ENCODE results near the gene GAL3ST2.

The GAL3ST2 gene

GRCh38 chr2:241796610-241797138 lies 20.1 kb downstream of the GAL3ST2 start:
- ATAC-seq (ENCODE audit: low read depth) (no peak), DNase-seq (ENCODE audit: low spot score) (peak; percentile 62)
- Histone ChIP-seq H3K27ac (ENCODE audit: poor library complexity, severe bottlenecking) (no peak overlapping the region), H3K4me3 (ENCODE audit: severe bottlenecking) (no peak overlapping the region), H3K27me3 (ENCODE audit: insufficient read depth, poor library complexity, severe bottlenecking) (no peaks in the 10 kb centered on the region), H3K9me3 (ENCODE audit: severe bottlenecking) (no peaks in the 10 kb centered on the region), H3K36me3 (ENCODE audit: low read depth) (no peaks in the 10 kb centered on the region), H3K4me1 (ENCODE audit: insufficient read depth, poor library complexity, severe bottlenecking) (no peaks in the 10 kb centered on the region)
- no peak for TF ChIP-seq CTCF (IDR thresholded peaks at IDR 0.05; ENCODE audit: poor library complexity, severe bottlenecking)

GRCh38 chr2:241797441-241798080 lies 20.9 kb downstream of the GAL3ST2 start:
- Histone ChIP-seq H3K27me3 (ENCODE audit: insufficient read depth, poor library complexity, severe bottlenecking) (no peaks in the 10 kb centered on the region), H3K27ac (ENCODE audit: poor library complexity, severe bottlenecking) (no peak overlapping the region), H3K36me3 (ENCODE audit: low read depth) (no peaks in the 10 kb centered on the region), H3K4me1 (ENCODE audit: insufficient read depth, poor library complexity, severe bottlenecking) (no peaks in the 10 kb centered on the region), H3K9me3 (ENCODE audit: severe bottlenecking) (no peaks in the 10 kb centered on the region), H3K4me3 (ENCODE audit: severe bottlenecking) (no peak overlapping the region)
- TF ChIP-seq CTCF (IDR thresholded peaks at IDR 0.05; ENCODE audit: poor library complexity, severe bottlenecking): no peak
- DNase-seq (ENCODE audit: low spot score) (peak; percentile 46), ATAC-seq (ENCODE audit: low read depth) (no peak)

GRCh38 chr2:241798081-241798630 lies 21.5 kb downstream of the GAL3ST2 start:
- no peaks in the 10 kb centered on the region for H3K4me1 ChIP-seq (ENCODE audit: insufficient read depth, poor library complexity, severe bottlenecking)
- DNase-seq (ENCODE audit: low spot score) (peak; percentile 55), ATAC-seq (ENCODE audit: low read depth) (no peak)
- no peaks in the 10 kb centered on the region for H3K9me3 ChIP-seq (ENCODE audit: severe bottlenecking)
- no peak overlapping the region for H3K4me3 ChIP-seq (ENCODE audit: severe bottlenecking)
- H3K27me3 ChIP-seq (ENCODE audit: insufficient read depth, poor library complexity, severe bottlenecking): no peaks in the 10 kb centered on the region
- no peaks in the 10 kb centered on the region for H3K36me3 ChIP-seq (ENCODE audit: low read depth)
- no peak overlapping the region for H3K27ac ChIP-seq (ENCODE audit: poor library complexity, severe bottlenecking)
- no peak for TF ChIP-seq CTCF (IDR thresholded peaks at IDR 0.05; ENCODE audit: poor library complexity, severe bottlenecking)

GRCh38 chr2:241798631-241799521 lies 22.3 kb downstream of the GAL3ST2 start:
- Histone ChIP-seq H3K27me3 (ENCODE audit: insufficient read depth, poor library complexity, severe bottlenecking) (no peaks in the 10 kb centered on the region), H3K36me3 (ENCODE audit: low read depth) (no peaks in the 10 kb centered on the region), H3K9me3 (ENCODE audit: severe bottlenecking) (no peaks in the 10 kb centered on the region), H3K4me1 (ENCODE audit: insufficient read depth, poor library complexity, severe bottlenecking) (no peaks in the 10 kb centered on the region), H3K4me3 (ENCODE audit: severe bottlenecking) (no peak overlapping the region), H3K27ac (ENCODE audit: poor library complexity, severe bottlenecking) (no peak overlapping the region)
- ATAC-seq (ENCODE audit: low read depth) (no peak), DNase-seq (ENCODE audit: low spot score) (peak; percentile 54)
- no peak for TF ChIP-seq CTCF (IDR thresholded peaks at IDR 0.05; ENCODE audit: poor library complexity, severe bottlenecking)
